ENCODE data around the gene GDNF.

Gene GDNF

DNA sequence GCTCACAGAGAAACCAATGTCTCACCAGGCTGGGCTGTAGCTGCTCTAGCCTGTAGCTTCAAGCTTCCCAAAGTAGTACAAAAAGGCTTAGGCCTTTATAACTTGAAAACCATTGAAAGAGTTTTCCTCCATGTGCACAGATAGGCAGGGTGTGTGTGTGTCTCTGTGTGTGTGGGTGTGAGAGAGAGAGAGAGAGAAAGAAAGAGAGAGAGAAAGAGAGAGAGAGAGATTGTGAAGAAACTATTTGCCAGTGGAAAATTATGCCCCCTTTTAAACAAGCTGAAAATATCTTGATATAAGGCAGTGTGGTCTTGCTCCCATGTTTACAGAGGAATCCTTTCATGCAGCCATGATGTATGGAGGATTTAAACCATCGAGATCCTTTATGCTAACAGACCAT, 17.9 kb upstream of the GDNF start:
- peaks cover 7% of the 10 kb centered on the region for H3K27me3 Mint-ChIP-seq (ENCODE audit: low read depth, poor library complexity)

DNA sequence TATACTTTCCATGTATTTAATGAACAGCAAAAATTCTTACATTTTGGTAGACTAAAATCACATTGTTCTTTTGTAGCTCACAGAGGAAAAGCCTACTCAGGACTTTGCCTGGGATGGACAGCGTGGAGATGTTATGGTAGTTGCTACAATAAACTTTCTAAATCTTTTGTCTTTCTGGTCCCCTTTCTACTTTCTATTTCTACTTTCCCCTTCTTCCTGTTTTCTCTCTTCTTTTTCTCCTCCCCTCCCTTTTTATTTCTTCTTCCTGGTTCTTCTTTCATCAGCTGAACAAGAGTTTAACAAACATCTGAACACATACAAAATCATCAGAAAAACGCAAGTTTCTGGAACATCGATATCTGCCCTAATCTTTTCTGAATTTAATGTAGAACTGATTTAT, 15.6 kb upstream of the GDNF start:
- Mint-ChIP-seq H3K4me1 (peaks cover 19% of the 10 kb centered on the region), H3K36me3 (ENCODE audit: low read depth) (peaks cover 40% of the 10 kb centered on the region), H3K4me3 (no peak overlapping the region), H3K9me3 (peaks cover 26% of the 10 kb centered on the region), H3K27me3 (ENCODE audit: low read depth, poor library complexity) (peaks cover 4% of the 10 kb centered on the region), H3K27ac (no peak overlapping the region)
- DNase-seq = no peak
- TF ChIP-seq, protein P1, sequence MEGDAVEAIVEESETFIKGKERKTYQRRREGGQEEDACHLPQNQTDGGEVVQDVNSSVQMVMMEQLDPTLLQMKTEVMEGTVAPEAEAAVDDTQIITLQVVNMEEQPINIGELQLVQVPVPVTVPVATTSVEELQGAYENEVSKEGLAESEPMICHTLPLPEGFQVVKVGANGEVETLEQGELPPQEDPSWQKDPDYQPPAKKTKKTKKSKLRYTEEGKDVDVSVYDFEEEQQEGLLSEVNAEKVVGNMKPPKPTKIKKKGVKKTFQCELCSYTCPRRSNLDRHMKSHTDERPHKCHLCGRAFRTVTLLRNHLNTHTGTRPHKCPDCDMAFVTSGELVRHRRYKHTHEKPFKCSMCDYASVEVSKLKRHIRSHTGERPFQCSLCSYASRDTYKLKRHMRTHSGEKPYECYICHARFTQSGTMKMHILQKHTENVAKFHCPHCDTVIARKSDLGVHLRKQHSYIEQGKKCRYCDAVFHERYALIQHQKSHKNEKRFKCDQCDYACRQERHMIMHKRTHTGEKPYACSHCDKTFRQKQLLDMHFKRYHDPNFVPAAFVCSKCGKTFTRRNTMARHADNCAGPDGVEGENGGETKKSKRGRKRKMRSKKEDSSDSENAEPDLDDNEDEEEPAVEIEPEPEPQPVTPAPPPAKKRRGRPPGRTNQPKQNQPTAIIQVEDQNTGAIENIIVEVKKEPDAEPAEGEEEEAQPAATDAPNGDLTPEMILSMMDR (IDR thresholded peaks at IDR 0.05) = no peak

More for the DNA sequence above, 17.9 kb upstream of the GDNF start:
- H3K4me1 Mint-ChIP-seq = peaks cover 19% of the 10 kb centered on the region
- peak overlapping the region; percentile 2 for H3K27ac Mint-ChIP-seq
- no peak for DNase-seq
- H3K36me3 Mint-ChIP-seq (ENCODE audit: low read depth) = peaks cover 29% of the 10 kb centered on the region
- TF ChIP-seq, protein P1 (IDR thresholded peaks at IDR 0.05) = no peak
- H3K9me3 Mint-ChIP-seq = peaks cover 22% of the 10 kb centered on the region
- H3K4me3 Mint-ChIP-seq = no peak overlapping the region

DNA sequence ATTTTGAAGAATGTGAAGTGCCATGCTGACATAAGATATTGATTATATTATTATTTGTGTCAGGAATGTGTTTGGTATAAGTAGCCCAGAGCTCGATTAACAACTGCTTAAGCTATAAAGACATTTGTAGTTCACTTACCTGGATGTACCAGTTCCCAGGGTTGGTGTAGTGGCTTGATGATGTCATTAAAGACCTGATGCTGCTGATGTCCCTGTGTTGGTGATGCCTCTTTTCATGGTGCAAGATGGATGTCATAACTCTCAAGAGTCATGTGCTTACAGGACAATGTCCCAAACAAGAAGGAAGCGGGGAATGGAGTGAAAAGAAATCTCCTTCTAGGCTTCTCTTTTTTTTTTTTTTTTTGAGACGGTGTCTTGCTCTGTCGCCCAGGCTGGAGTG, 11.5 kb upstream of the GDNF start:
- no peak overlapping the region for H3K27ac Mint-ChIP-seq
- H3K27me3 Mint-ChIP-seq (ENCODE audit: low read depth, poor library complexity) = peaks cover 4% of the 10 kb centered on the region
- TF ChIP-seq, protein P1 (IDR thresholded peaks at IDR 0.05) = no peak
- peaks cover 40% of the 10 kb centered on the region for H3K36me3 Mint-ChIP-seq (ENCODE audit: low read depth)
- peaks cover 39% of the 10 kb centered on the region for H3K4me1 Mint-ChIP-seq
- no peak overlapping the region for H3K4me3 Mint-ChIP-seq
- DNase-seq = no peak
- peaks cover 26% of the 10 kb centered on the region for H3K9me3 Mint-ChIP-seq

DNA sequence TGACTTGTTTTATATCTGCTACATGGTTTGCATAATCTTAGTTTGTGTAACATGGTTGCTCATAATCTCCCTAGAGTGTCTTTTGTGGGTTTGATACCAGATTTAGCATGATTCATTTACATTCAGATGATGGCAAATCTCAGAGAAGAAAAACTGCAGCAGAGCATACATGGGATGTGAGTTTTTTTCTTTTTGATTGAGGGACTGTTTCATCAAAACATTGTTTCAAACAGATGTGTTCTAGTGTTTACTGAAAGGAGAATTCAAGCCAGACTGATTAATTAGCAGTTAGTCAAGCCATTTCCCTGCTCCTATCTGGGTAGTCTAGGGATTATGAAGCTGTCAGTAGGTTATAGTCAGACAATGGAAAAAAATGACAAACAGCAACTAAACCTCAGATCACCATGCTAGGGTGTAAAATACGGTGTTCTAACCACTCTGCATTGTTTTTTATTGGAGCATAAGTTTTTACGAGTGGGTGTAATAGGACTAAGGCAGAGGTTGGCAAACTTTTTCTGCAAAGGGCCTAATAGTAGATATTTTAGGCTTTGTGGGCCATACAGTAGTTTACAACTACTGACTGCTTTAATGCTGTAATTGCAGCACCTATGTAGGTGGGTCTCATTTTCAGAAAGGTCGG, 10.5 kb upstream of the GDNF start:
- peaks cover 22% of the 10 kb centered on the region for H3K9me3 Mint-ChIP-seq

DNA sequence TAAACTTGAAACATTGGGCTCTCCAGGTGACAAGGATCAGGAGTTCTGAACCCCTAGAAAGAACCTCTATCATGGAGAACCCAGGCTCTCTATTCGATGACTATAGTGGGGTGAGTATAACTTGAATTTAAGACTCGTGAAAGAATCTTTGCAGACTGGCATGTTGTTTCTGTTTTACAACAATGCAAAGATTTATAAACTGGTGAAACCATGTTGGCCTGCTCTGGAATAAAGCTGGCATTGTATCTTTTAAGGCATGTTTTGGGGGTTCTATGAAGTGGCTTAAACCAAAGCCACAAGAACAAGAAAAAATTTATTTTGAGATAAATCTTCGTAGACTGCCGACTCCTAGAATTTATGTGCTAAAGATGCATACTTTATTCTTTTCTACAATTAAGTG, 9.8 kb upstream of the GDNF start:
- TF ChIP-seq, protein P1 (IDR thresholded peaks at IDR 0.05) = no peak
- Mint-ChIP-seq H3K36me3 (ENCODE audit: low read depth) (peaks cover 26% of the 10 kb centered on the region), H3K4me1 (peaks cover 51% of the 10 kb centered on the region), H3K27ac (peak overlapping the region; percentile 36), H3K27me3 (ENCODE audit: low read depth, poor library complexity) (peaks cover 4% of the 10 kb centered on the region), H3K4me3 (peak overlapping the region; percentile 12), H3K9me3 (peaks cover 15% of the 10 kb centered on the region)
- no peak for DNase-seq

More for the DNA sequence above, 10.5 kb upstream of the GDNF start:
- TF ChIP-seq, protein P1 (IDR thresholded peaks at IDR 0.05) = no peak
- peaks cover 4% of the 10 kb centered on the region for H3K27me3 Mint-ChIP-seq (ENCODE audit: low read depth, poor library complexity)
- H3K27ac Mint-ChIP-seq = no peak overlapping the region
- no peak overlapping the region for H3K4me3 Mint-ChIP-seq
- no peak for DNase-seq
- H3K4me1 Mint-ChIP-seq = peaks cover 44% of the 10 kb centered on the region
- peaks cover 33% of the 10 kb centered on the region for H3K36me3 Mint-ChIP-seq (ENCODE audit: low read depth)

DNA sequence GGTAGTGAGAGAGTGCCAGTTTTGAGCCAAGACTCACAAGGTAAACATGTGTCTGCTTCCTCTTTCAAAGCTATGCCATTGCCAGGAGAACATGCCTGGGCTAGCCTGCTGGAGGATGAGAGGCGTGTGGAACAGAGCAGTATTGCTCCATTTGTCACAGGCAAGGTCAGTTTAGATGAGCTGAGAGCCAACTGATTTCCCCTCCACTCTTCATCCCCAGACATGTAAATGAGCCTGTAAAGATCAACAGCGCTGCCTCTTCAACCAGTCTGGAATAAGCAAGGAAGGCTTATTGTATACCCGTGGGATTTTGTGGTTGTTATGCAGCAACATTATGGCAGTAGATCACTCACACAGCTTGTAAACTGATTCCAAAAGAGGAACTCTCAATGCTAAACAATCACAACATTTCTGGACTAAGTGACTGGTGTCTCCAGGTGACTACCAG, 8.2 kb upstream of the GDNF start:
- no peak for DNase-seq
- Mint-ChIP-seq H3K27me3 (ENCODE audit: low read depth, poor library complexity) (peaks cover 4% of the 10 kb centered on the region), H3K27ac (peak overlapping the region; percentile 90), H3K36me3 (ENCODE audit: low read depth) (peaks cover 12% of the 10 kb centered on the region), H3K4me1 (peaks cover 68% of the 10 kb centered on the region), H3K9me3 (peaks cover 4% of the 10 kb centered on the region), H3K4me3 (no peak overlapping the region)
- TF ChIP-seq, protein P1 (IDR thresholded peaks at IDR 0.05) = no peak

Measured in nephron progenitor cell (in vitro differentiated cells).